Measurements from ENCODE around the gene ABLIM1. TPM values are rescaled to one million over a fixed set of nuclear protein-coding genes. Genes with fewer than 3 reads are reported as not detected.

ABLIM1 gene
- total and polyA plus RNA-seq, 10 of the 15 experiments (the other 5 are each of a cell fraction or from before 2014, with no cell fraction given), result 14.2 to 50.5 (median 28.1) TPM

DNA sequence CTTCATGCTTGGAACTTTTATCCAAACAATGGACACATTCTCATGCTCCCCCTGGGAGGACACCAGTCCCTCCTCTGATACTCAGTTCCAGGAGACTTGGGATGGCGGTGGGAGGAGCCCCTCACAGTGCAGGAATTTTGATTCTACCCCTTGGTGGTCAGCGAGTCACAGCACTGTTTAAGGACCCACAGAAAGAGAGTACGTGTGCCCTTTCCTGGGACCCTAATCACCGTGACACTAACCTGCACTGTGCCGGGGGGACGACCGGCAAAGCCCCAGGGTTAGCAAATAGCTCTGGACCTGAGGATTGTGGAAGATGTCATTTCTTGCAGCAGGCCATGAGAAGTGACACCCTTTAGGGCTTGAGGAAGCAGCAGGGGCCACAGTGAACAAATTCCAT is 264.2 kb downstream of the ABLIM1 start:
- peaks cover 9% of the 10 kb centered on the region; the same call in 2 of the 3 replicates for H3K9me3 ChIP-seq (replicated peaks; ENCODE audit: control insufficient read depth, insufficient read depth, low read length)
- ChIA-PET RAD21 (ENCODE audit: unreplicated experiment) (no interaction called here), POLR2A (no interaction called here), SMC1A (ENCODE audit: uncharacterized antibody, unreplicated experiment) (no interaction called here), CTCF (no interaction called here)
- H3K27ac ChIP-seq (ENCODE audit: control insufficient read depth, insufficient read depth), result no peak overlapping the region
- ATAC-seq (no peak), DNase-seq (ENCODE audit: low read depth, low spot score) (no peak), FAIRE-seq (no peak)
- BruUV-seq (replicated peaks), result no TSS peak
- no peak overlapping the region for H3K4me3 ChIP-seq
- no peak overlapping the region for H3K9ac ChIP-seq (ENCODE audit: control insufficient read depth, insufficient read depth, low read length)
- in situ Hi-C loops (cut with MboI), result no loop called here
- no peaks in the 10 kb centered on the region for H3K79me2 ChIP-seq (ENCODE audit: control insufficient read depth, insufficient read depth, low read length)
- intact Hi-C loops (cut with micrococcal nuclease; ENCODE audit: unreplicated experiment), result no loop called here
- H3K27me3 ChIP-seq (replicated peaks in 1 of 2; ENCODE audit: control insufficient read depth in 2 of 2, insufficient read depth in 2 of 2, low read length in 1 of 2), result no peaks in the 10 kb centered on the region
- H3K4me1 ChIP-seq (ENCODE audit: control insufficient read depth, insufficient read depth, low read length), result peaks cover 26% of the 10 kb centered on the region
- no peak overlapping the region for H2AFZ ChIP-seq (ENCODE audit: control insufficient read depth, low read depth, low read length)
- no peaks in the 10 kb centered on the region for H3K36me3 ChIP-seq (ENCODE audit: control insufficient read depth in 2 of 2, insufficient read depth in 2 of 2, low read length in 1 of 2)
- 70% methylated on average over 7 of the region's 7 CpGs for WGBS (ENCODE audit: insufficient coverage, insufficient replicate concordance, low lambda C conversion rate, missing lambda C conversion rate)
- no peaks in the 10 kb centered on the region for H4K20me1 ChIP-seq (ENCODE audit: control insufficient read depth, insufficient read depth)
- no peak overlapping the region for H3K4me2 ChIP-seq (ENCODE audit: control insufficient read depth, insufficient read depth)
- TF ChIP-seq, protein P1, sequence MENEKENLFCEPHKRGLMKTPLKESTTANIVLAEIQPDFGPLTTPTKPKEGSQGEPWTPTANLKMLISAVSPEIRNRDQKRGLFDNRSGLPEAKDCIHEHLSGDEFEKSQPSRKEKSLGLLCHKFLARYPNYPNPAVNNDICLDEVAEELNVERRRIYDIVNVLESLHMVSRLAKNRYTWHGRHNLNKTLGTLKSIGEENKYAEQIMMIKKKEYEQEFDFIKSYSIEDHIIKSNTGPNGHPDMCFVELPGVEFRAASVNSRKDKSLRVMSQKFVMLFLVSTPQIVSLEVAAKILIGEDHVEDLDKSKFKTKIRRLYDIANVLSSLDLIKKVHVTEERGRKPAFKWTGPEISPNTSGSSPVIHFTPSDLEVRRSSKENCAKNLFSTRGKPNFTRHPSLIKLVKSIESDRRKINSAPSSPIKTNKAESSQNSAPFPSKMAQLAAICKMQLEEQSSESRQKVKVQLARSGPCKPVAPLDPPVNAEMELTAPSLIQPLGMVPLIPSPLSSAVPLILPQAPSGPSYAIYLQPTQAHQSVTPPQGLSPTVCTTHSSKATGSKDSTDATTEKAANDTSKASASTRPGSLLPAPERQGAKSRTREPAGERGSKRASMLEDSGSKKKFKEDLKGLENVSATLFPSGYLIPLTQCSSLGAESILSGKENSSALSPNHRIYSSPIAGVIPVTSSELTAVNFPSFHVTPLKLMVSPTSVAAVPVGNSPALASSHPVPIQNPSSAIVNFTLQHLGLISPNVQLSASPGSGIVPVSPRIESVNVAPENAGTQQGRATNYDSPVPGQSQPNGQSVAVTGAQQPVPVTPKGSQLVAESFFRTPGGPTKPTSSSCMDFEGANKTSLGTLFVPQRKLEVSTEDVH (IDR thresholded peaks at IDR 0.05; ENCODE audit: low read depth, partially characterized antibody), result no peak
- TF ChIP-seq TCF7 (IDR thresholded peaks at IDR 0.05; ENCODE audit: borderline replicate concordance) (no peak), RAD51 (IDR thresholded peaks at IDR 0.05) (no peak), RFX5 (IDR thresholded peaks at IDR 0.05; ENCODE audit: low read depth, low read length) (no peak), NFIC (IDR thresholded peaks at IDR 0.05; ENCODE audit: low read depth, low read length) (no peak), CBFB (IDR thresholded peaks at IDR 0.05; ENCODE audit: low read depth) (no peak), RBBP5 (conservative IDR thresholded peaks at IDR 0.05) (no peak), MXI1 (IDR thresholded peaks at IDR 0.05; ENCODE audit: low read depth, low read length) (no peak), CHD1 (IDR thresholded peaks at IDR 0.05; ENCODE audit: low read depth, low read length) (no peak), CEBPB (IDR thresholded peaks at IDR 0.05; ENCODE audit: borderline replicate concordance in 1 of 2, low read depth in 2 of 2, low read length in 2 of 2) (no peak), ZZZ3 (IDR thresholded peaks at IDR 0.05; ENCODE audit: control insufficient read depth, insufficient read length, low read depth) (no peak), NFXL1 (IDR thresholded peaks at IDR 0.05; ENCODE audit: borderline replicate concordance) (no peak), SUPT20H (IDR thresholded peaks at IDR 0.05; ENCODE audit: borderline replicate concordance, control insufficient read depth, low read depth, low read length) (no peak)
- TF ChIP-seq, protein P2, sequence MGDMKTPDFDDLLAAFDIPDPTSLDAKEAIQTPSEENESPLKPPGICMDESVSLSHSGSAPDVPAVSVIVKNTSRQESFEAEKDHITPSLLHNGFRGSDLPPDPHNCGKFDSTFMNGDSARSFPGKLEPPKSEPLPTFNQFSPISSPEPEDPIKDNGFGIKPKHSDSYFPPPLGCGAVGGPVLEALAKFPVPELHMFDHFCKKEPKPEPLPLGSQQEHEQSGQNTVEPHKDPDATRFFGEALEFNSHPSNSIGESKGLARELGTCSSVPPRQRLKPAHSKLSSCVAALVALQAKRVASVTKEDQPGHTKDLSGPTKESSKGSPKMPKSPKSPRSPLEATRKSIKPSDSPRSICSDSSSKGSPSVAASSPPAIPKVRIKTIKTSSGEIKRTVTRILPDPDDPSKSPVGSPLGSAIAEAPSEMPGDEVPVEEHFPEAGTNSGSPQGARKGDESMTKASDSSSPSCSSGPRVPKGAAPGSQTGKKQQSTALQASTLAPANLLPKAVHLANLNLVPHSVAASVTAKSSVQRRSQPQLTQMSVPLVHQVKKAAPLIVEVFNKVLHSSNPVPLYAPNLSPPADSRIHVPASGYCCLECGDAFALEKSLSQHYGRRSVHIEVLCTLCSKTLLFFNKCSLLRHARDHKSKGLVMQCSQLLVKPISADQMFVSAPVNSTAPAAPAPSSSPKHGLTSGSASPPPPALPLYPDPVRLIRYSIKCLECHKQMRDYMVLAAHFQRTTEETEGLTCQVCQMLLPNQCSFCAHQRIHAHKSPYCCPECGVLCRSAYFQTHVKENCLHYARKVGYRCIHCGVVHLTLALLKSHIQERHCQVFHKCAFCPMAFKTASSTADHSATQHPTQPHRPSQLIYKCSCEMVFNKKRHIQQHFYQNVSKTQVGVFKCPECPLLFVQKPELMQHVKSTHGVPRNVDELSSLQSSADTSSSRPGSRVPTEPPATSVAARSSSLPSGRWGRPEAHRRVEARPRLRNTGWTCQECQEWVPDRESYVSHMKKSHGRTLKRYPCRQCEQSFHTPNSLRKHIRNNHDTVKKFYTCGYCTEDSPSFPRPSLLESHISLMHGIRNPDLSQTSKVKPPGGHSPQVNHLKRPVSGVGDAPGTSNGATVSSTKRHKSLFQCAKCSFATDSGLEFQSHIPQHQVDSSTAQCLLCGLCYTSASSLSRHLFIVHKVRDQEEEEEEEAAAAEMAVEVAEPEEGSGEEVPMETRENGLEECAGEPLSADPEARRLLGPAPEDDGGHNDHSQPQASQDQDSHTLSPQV (IDR thresholded peaks at IDR 0.05), result no peak
- TF ChIP-seq, protein P3, sequence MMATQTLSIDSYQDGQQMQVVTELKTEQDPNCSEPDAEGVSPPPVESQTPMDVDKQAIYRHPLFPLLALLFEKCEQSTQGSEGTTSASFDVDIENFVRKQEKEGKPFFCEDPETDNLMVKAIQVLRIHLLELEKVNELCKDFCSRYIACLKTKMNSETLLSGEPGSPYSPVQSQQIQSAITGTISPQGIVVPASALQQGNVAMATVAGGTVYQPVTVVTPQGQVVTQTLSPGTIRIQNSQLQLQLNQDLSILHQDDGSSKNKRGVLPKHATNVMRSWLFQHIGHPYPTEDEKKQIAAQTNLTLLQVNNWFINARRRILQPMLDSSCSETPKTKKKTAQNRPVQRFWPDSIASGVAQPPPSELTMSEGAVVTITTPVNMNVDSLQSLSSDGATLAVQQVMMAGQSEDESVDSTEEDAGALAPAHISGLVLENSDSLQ (IDR thresholded peaks at IDR 0.05), result no peak
